HCT116 (cell line): ENCODE results near the gene PPM1H. TPM values are rescaled to one million over a fixed set of nuclear protein-coding genes. Genes with fewer than 3 reads are reported as not detected.

Experiments
- ATAC-seq: fragments of 200-7000 bp; cut with Tn5 transposase; 2 replicates; pipeline ENCODE4 v1.9.1; 2020; ENCODE audit warnings: mild to moderate bottlenecking, moderate library complexity
- BruUV-seq: library from RNA; stranded (reverse); fragments of 400-500 nt; replicated peaks from 2 replicates; lab custom pipeline; 2021; lab: Mats Ljungman, UMichigan
- CTCF ChIA-PET: fragments of 300-600 bp; sonication (Branson Sonifier 250); formaldehyde crosslinking; loops from one replicate; lab custom pipeline; 2021; ENCODE audit warnings: antibody characterized with exemption; lab: Charles Lee
- POLR2A ChIA-PET: fragments of 300-600, 350-600 bp; sonication (Branson Sonifier 250); formaldehyde crosslinking; loops from one replicate; lab custom pipeline; 2021; ENCODE audit warnings: antibody characterized with exemption; lab: Charles Lee
- RAD21 ChIA-PET, 2 experiments: fragments of 300-600 bp; sonication (Branson Sonifier 250); formaldehyde crosslinking; loops; one replicate each; lab custom pipeline; 2023; ENCODE audit warnings: low total read pairs in 2 of 2; ENCODE audit not compliant: uncharacterized antibody in 2 of 2, unreplicated experiment in 2 of 2, low non-redundant PET in 1 of 2; lab: Charles Lee
- DNase-seq: peaks from one replicate; pipeline ENCODE4 v3.0.0-alpha.2; 2010; ENCODE audit warnings: low read depth, low spot score
- H2AFZ ChIP-seq: fragments of 200-600 bp; shearing (Covaris generic), sonication (generic); 2 replicates; pipeline ENCODE4 v1.6.1; 2017; ENCODE audit warnings: low read depth, mixed run types, mixed read lengths, antibody characterized with exemption, low read length; ENCODE audit not compliant: poor library complexity, severe bottlenecking
- H3K27ac ChIP-seq: 2 replicates; pipeline ENCODE4 v1.5.1; 2012; ENCODE audit warnings: low read depth, low read length
- H3K27me3 ChIP-seq: fragments of 200-600 bp; sonication (generic); 2 replicates; pipeline ENCODE4 v1.6.1; 2016; ENCODE audit warnings: mixed run types, low read length, mixed read lengths; ENCODE audit not compliant: insufficient read depth
- H3K36me3 ChIP-seq, 2 experiments: fragments of 200-500 bp in 1 of 2; fragments of 200-600 bp in 1 of 2; sonication (Bioruptor generic) in 1 of 2; sonication (generic) in 1 of 2; 2 replicates each; pipeline versions ENCODE4 v1.5.1 to v1.6.1; 2014 to 2016; ENCODE audit warnings: low read length in 2 of 2, inconsistent platforms in 1 of 2, mixed read lengths in 1 of 2, mixed run types in 1 of 2; ENCODE audit not compliant: insufficient read depth in 2 of 2, control insufficient read depth in 1 of 2
- H3K4me1 ChIP-seq, 2 experiments: fragments of 200-600 bp in 1 of 2; sonication (generic) in 1 of 2; 2 replicates each; pipeline versions ENCODE4 v1.5.1 to v1.6.1; 2012 to 2017; ENCODE audit warnings: low read length in 2 of 2, inconsistent platforms in 1 of 2, mild to moderate bottlenecking in 1 of 2, mixed read lengths in 1 of 2, mixed run types in 1 of 2, moderate library complexity in 1 of 2; ENCODE audit not compliant: insufficient read depth in 2 of 2, control insufficient read depth in 1 of 2
- H3K4me2 ChIP-seq: fragments of 200-600 bp; sonication (generic); 2 replicates; pipeline ENCODE4 v1.6.1; 2017; ENCODE audit warnings: mixed run types, low read length, mixed read lengths
- H3K4me3 ChIP-seq, 2 experiments: fragments of 200-600 bp in 1 of 2; sonication (generic) in 1 of 2; replicated peaks in 1 of 2; 2 replicates each; pipeline ENCODE4 v1.5.1; 2011 to 2016; ENCODE audit warnings: low read length in 2 of 2, control low read depth in 1 of 2, low read depth in 1 of 2, mild to moderate bottlenecking in 1 of 2, mixed read lengths in 1 of 2, mixed run types in 1 of 2
- H3K79me2 ChIP-seq: fragments of 200-600 bp; sonication (generic); 2 replicates; pipeline ENCODE4 v1.6.1; 2017; ENCODE audit warnings: mild to moderate bottlenecking, mixed run types, low read length, moderate library complexity, mixed read lengths; ENCODE audit not compliant: insufficient read depth
- H3K9ac ChIP-seq: fragments of 200-600 bp; sonication (generic); 2 replicates; pipeline ENCODE4 v1.6.1; 2016; ENCODE audit warnings: low read length, mixed read lengths
- H3K9me2 ChIP-seq: fragments of 200-600 bp; sonication (generic), shearing (Covaris generic); 2 replicates; pipeline ENCODE4 v1.6.1; 2017; ENCODE audit warnings: mixed run types, mild to moderate bottlenecking, moderate library complexity; ENCODE audit not compliant: insufficient read depth
- H3K9me3 ChIP-seq, 2 experiments: fragments of 200-500 bp in 1 of 2; fragments of 200-600 bp in 1 of 2; sonication (Bioruptor generic) in 1 of 2; sonication (generic) in 1 of 2; 2 replicates each; pipeline ENCODE4 v1.6.1; 2014 to 2017; ENCODE audit warnings: low read length in 2 of 2, mixed read lengths in 2 of 2, inconsistent platforms in 1 of 2, low read depth in 1 of 2, mild to moderate bottlenecking in 1 of 2, mixed run types in 1 of 2, moderate library complexity in 1 of 2; ENCODE audit not compliant: control insufficient read depth in 1 of 2, insufficient read depth in 1 of 2
- H4K20me1 ChIP-seq: fragments of 200-600 bp; sonication (generic), shearing (Covaris generic); 2 replicates; pipeline ENCODE4 v1.6.1; 2017; ENCODE audit warnings: mixed run types, mild to moderate bottlenecking, moderate library complexity; ENCODE audit not compliant: insufficient read depth
- CBX3 ChIP-seq: IDR thresholded peaks from 2 replicates; pipeline ENCODE4 v1.6.1; 2012; ENCODE audit warnings: low read depth
- CEBPB ChIP-seq: IDR thresholded peaks from 2 replicates; pipeline ENCODE4 v1.6.1; 2012; ENCODE audit warnings: low read depth
- POLR2A ChIP-seq: IDR thresholded peaks from 2 replicates; pipeline ENCODE4 v1.7.0; 2011; ENCODE audit warnings: borderline replicate concordance; ENCODE audit not compliant: insufficient read depth, insufficient read length; ENCODE audit errors: extremely low read depth
- RAD21 ChIP-seq: IDR thresholded peaks from 2 replicates; pipeline ENCODE4 v1.6.1; 2012; ENCODE audit warnings: low read depth, mild to moderate bottlenecking
- REST ChIP-seq: IDR thresholded peaks from 2 replicates; pipeline ENCODE4 v1.6.1; 2012; ENCODE audit warnings: low read depth
- SIN3A ChIP-seq: IDR thresholded peaks from 2 replicates; pipeline ENCODE4 v1.6.1; 2012; ENCODE audit warnings: low read depth
- ZNF274 ChIP-seq: fragments of 200-500 bp; sonication (Bioruptor generic); IDR thresholded peaks from 2 replicates; pipeline ENCODE4 v1.6.1; 2014; ENCODE audit warnings: mild to moderate bottlenecking, low read depth, low read length, inconsistent platforms
- intact Hi-C: fragments of 100-400 bp; cut with micrococcal nuclease; formaldehyde crosslinking; loops from 2 replicates; pipeline ENCODE4 v1.10.0; 2022
- total RNA-seq: library from RNA; stranded (reverse); gene quantifications from one replicate; pipeline ENCODE4 v1.2.1, GENCODE V29; 2021; ENCODE audit not compliant: unreplicated experiment

PPM1H gene
- total RNA-seq, 1 experiment from 2014 or later, result 8.0 TPM

- Histone ChIP-seq H2AFZ (no peak overlapping the region), H3K27ac (peak overlapping the region; percentile 99), H3K4me2 (peak overlapping the region; percentile 91), H3K4me3 (peak overlapping the region; percentile 72 to 79), H3K27me3 (no peaks in the 10 kb centered on the region), H3K9me2 (no peaks in the 10 kb centered on the region), H3K9me3 (no peaks in the 10 kb centered on the region), H3K9ac (peak overlapping the region; percentile 93), H4K20me1 (no peaks in the 10 kb centered on the region), H3K79me2 (peaks cover 26% of the 10 kb centered on the region), H3K4me1 (peaks cover 11 to 36% of the 10 kb centered on the region in 2 experiments), H3K36me3 (no peaks in the 10 kb centered on the region)
- no peak for TF ChIP-seq ZNF274
- no peak for TF ChIP-seq CEBPB
- no peak for TF ChIP-seq REST
- TF ChIP-seq RAD21, result no peak
- TF ChIP-seq POLR2A, result no peak
- no peak for TF ChIP-seq SIN3A
- TF ChIP-seq CBX3, result no peak
- BruUV-seq, result no TSS peak
- DNase-seq (no peak), ATAC-seq (no peak)
- RAD21 ChIA-PET, result no interaction called here
- intact Hi-C loops, result loop anchor here (2.0 to 10.0 kb wide), 3 partner anchors 123 to 337 kb away; partner anchors contain the start of gene USP15
- POLR2A ChIA-PET, result interaction anchor here (0.6 kb wide), 1 partner anchor 13 kb away, joined by 3 read pairs; no protein-coding TSS in a partner anchor
- CTCF ChIA-PET, result no interaction called here
These were observed 333.2 kb downstream of the PPM1H start for GRCh38 chr12:62601765-62602164.
